ENCODE measurements around the gene ADAMTS3.
A peak's percentile ranks its signal among the peaks of the same experiment; 100 is the strongest.

The ADAMTS3 gene

GRCh38 chr4:72568959-72569718, at the start of gene ADAMTS3:
Gene ADAMTS3 (minus strand): TSS chr4:72569221. CDS start chr4:72568762, 459 bp downstream.
- DNase-seq = peak; percentile 24 to 27

- DNase-seq = no peak
Measured at GRCh38 chr4:72613959-72614358, 44.9 kb upstream of the ADAMTS3 start.

DNA sequence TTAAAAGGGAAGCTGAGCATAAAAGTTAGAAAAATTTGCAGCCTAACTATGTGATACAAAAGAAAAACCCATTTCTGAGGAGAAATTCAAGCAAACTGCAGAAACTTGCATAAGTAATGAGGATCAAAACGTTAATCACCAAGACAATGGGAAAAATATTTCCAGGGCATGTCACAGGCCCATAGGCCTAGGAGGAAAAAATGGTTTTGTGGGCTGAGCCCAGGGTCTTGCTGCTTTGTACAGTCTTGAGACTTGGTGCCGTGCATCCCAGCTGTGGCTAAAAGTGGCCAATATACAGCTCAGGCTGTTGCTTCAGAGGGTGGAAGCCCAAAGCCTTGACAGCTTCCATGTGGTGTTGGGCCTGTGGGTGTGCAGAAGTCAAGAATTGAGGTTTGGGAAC, 37.7 kb upstream of the ADAMTS3 start:
- no peak for DNase-seq

DNA sequence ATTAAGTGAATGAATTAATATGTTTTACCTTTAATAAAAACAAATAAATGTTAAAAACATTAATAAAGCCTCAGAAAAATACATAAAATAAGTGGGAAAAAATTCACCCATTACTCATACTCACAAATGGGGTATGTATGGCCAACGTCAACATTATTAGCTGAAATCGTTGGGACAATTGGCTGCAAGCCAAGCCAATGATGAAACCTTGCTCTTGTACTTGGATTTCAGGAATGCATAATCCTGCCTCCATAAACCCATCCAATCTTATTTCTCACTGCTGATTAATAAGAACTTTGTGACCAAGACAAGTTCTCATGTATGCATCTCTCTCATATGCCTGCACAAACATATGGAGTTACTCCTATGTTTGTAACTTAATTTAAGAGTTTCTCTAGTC, 35.3 kb upstream of the ADAMTS3 start:
- no peak for DNase-seq

- DNase-seq = no peak
Measured at GRCh38 chr4:72602396-72603376, 33.7 kb upstream of the ADAMTS3 start.

- no peak for DNase-seq
Measured at GRCh38 chr4:72591547-72592454, 22.8 kb upstream of the ADAMTS3 start.

GRCh38 chr4:72587334-72587733, 18.3 kb upstream of the ADAMTS3 start:
- DNase-seq = no peak

DNA sequence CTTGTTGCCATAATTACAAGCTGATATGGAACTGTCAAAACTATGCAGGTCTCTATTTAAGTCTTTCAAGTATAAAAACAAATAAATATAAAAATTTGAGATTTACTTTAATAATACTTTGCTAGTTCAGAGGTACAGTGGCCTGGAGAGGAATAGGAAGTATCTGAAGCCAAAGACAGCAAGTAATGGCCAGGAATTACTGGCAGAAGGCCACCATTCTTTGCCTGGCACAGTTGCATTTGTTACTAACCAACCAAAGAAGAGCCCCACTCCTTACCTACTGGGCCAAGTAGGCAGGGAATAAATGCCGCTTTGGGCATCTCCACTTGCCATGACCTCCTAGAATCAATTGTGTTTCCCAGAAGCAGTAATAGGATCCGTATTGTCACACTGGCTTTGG, 13.8 kb upstream of the ADAMTS3 start:
- no peak for DNase-seq

DNA sequence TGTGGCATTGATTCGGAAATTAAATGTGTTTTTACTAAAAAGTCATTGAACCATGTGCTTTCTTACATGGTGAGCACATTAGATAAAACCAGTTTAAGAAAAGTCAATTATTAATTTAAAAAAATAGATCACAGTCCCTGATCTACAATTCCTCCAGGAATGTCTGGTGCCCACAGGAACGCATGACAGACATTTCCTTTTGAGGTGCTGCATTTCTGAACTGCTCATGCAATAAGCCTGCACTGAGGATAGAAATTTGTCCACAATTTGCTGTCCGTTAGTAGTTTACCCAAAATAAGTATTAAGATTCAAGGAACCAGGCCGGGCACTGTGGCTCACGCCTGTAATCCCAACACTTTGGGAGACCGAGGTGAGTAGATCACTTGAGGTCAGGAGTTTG, 8.2 kb upstream of the ADAMTS3 start:
- no peak for DNase-seq

GRCh38 chr4:72571337-72571736, 2.3 kb upstream of the ADAMTS3 start:
- no peak for DNase-seq

DNA sequence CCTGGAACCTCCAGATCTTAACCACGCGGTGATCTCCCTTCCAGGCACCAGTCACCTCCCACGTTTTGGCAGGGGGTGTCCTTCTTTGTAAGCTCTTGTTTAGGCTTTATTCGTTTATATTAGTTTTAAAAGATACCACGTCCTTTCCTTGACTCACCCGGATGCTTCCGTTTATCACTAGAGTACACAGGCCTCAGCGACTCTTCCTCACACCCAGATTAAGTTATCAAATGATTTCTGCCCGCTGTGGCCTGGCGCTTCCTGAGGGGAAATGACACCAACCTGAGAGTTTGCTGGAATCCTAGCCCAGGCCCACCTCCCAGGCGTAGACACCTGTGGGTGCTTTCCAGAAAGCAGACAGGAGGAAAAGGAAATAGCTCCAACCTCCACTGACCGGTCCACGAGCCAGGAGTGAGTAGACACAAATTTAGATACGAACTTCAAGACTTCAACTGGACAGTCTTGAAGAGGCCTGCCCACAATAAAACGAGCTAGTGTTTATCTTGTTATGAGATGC, 756 bp upstream of the ADAMTS3 start:
- no peak for DNase-seq

DNA sequence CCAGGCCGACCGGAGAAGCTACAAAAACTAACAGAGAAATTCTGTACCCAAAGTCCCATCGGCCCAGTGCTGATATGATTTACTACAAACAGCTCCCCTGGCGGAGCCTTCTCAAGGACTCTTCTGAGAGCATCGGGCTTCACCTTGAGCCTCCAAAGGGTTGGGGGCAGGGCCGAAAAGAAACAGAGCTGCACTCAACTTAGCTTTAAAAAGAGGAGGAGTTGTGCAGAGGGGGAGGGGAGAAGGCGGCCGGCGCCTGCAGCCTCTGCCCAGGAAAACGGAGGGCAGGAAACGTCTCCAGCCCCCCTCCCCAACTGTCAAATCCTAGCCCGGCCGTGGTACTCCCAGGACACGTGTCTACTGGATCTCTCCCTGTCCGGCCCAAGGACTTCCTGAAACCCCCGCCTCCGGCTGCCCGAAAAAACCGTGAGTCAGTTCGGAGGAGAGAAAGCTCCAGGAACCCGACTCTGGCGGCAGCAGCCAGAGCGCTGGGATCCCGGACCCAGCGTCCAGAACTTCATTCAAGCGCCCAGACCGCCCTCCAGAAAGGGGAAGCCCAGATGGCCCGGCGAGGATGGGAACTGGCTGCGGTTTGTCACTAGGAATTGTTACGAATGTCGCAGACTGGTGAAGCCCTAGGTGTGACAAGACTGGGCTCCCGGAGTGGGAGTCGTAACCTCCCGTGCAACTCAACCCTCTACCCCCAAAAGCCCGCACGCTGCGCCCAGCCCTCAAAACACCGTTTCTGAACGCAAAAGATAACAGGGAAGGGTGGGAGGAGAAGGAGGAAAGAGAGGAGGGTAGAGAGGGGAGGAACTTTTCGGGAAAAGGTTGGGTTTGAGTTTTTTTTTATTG, 973 bp downstream of the ADAMTS3 start:
- DNase-seq = peak; percentile 22 to 35

GRCh38 chr4:72567036-72567435, 2.0 kb downstream of the ADAMTS3 start:
- DNase-seq = no peak

DNA sequence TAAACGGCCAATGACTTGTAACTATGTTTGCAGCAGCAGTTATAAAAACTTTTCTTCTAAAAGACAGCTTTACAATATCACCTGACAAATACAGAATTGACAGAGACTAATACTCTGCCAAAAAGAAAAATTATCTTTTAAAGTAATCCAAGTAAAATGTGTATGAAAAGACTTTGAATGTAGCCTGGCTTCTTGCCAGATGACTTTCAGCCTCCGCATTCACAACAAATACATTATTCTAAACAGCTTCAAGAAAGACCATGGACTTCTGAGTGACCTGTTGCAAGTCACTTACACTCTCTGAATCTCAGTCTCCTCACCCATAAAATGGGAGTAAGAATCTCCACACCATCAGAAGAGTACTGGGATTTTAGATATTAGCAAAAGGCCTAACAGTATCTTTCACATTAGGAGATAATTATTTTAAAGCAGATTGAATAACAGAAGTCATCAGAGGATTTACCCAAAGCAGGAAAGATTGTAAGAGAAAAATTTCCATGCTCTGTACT, 2.5 kb downstream of the ADAMTS3 start:
- DNase-seq = no peak

- DNase-seq = no peak
Measured at GRCh38 chr4:72564789-72565188, 4.2 kb downstream of the ADAMTS3 start.

DNA sequence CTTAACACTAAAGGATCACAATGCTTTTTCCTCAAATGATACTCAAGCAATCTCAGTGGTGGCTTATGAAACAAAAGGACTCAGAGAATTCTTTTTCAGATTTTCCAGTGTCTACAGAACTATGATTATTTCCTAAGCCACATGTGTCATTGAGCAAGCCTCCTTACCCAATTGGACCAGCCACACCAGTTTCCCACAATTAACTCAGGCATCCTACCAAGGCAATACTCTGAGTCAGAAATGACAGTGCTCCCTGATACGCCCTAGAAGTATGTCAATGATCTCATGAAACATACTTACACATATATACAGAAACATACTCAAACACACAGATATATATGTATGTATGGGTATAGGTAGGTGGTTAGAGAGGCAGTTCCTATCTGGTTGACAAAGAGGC, 4.8 kb downstream of the ADAMTS3 start:
- no peak for DNase-seq

DNA sequence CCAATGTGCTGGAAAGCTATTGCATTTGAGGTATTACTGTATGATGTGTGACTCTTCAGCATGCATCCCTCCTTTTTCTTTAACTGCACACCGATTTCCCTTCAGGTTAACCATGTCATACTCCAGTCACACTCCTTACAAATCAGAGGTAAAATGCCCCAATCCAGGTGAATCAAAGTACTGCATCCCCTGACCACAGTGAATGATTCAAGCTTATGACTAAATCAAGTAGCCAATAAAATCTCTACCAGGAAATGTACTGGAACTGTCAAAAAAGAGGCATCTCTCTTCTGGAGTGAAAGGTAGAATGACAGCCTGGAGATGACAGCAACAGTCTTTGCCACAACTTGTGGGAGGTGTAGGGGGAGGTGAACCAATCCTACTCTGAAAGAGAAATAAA, 10.4 kb downstream of the ADAMTS3 start:
- no peak for DNase-seq

DNA sequence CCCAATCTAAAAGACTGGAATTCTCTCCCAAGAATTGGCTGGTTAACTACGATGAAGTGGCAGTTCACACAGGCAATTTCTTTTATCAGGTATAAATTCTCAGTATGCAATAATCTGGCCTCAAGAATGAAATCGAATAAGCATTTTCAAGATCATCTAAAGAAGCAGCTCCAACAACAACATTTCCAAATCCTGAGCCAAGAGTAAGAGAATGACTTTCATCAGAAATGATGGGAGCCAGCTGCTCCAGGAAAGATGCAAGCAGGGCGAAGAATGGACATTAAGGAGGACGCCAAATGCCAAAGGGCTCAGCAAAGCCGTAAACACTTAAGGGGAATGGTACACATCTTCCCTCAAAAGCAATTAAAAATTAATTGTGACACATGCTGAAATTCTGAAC, 12.0 kb downstream of the ADAMTS3 start:
- DNase-seq = no peak

DNA sequence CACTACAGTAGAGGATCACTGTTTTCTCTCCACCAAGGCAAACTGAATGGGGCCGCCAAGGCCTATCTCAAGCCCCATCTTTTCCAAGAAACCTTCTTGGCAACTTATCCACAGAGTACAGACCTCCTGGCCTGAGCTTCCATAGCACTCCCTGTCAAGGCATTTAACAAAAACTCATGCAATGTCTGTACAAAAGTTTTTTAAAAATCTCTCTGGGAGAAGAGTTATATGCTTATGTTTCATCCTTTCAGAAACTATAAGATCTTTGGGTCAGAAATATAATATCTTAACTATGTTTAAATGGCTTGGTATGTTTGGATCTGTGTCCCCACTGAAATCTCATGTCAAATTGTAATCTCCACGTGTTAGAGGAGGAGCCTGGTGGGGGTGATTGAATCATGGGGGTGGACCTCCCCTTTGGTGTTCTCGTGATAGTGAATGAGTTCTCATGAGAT, 13.6 kb downstream of the ADAMTS3 start:
- DNase-seq = no peak

DNA sequence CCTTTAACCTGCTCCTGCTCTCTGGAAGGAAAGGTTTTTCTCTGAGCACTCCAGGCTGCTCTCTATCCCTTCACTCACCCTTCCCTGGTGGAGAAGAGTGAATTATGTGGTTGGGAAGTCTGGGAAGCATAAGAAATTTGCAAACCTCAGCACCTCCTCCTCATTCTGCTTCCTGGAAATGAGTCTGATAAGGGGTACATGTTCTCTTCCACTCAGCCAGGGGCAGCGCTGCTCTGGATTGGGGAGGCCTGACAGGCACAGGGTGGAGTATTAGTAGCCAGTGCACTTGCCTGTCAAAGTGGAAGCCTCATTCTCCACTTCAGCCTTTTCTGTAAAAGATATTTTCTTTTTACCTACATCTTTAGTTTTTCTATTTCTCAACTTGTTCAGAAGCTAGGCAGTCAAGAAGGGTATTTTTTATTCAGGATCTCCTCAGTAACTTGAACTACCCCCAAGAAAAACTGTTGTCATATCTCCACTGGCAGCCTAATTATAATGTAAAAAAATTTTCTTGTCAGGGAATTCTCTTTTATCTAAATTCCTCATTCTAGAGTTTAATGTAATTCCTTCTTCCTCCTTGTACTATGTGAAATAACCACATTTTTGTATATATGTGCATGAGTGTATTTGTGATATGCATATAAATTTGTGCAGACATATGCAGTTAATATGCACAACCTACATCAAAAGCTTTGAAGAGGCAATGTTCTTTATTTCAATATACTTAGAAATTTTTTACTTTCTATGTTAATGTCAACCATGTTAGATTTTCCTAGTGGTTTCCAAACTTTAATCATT, 15.3 kb downstream of the ADAMTS3 start:
- DNase-seq = no peak
